K562 (cell line): Measurements from ENCODE around the gene ELOVL1. TPM values are rescaled to one million over a fixed set of nuclear protein-coding genes. Genes with fewer than 3 reads are reported as not detected.
A peak's percentile ranks its signal among the peaks of the same experiment; 100 is the strongest.

Source experiments
- C11orf30 ChIP-seq: fragments of 450-650 bp; IDR thresholded peaks from 2 replicates; pipeline ENCODE4 v1.6.1; 2016; ENCODE audit warnings: low read depth, mild to moderate bottlenecking
- CBX3 ChIP-seq, 2 experiments: IDR thresholded peaks; 1 replicate in 1 of 2; 2 replicates in 1 of 2; pipeline ENCODE4 v1.6.1; 2012; ENCODE audit warnings: inconsistent platforms in 2 of 2, low read length in 2 of 2, borderline replicate concordance in 1 of 2, control low read depth in 1 of 2
- ELF2 ChIP-seq: fragments of 250-450 bp; sonication (Bioruptor Pico); IDR thresholded peaks from 2 replicates; pipeline ENCODE4 v1.5.0; 2021; ENCODE audit warnings: mild to moderate bottlenecking
- FOXA1 ChIP-seq: fragments of 450-650 bp; IDR thresholded peaks from 2 replicates; pipeline ENCODE4 v1.6.1; 2016; ENCODE audit warnings: mild to moderate bottlenecking, borderline replicate concordance
- HDAC3 ChIP-seq: fragments of 450-650 bp; IDR thresholded peaks from 2 replicates; pipeline ENCODE4 v1.6.1; 2018; ENCODE audit warnings: borderline replicate concordance, mild to moderate bottlenecking, moderate library complexity; ENCODE audit not compliant: partially characterized antibody
- KAT7 ChIP-seq: sonication (generic); formaldehyde crosslinking; IDR thresholded peaks from 2 replicates; pipeline ENCODE4 v1.8.0; 2022; ENCODE audit warnings: missing genetic modification reagents, mild to moderate bottlenecking, borderline replicate concordance
- KLF10 ChIP-seq: fragments of 250-450 bp; sonication (Bioruptor Pico); IDR thresholded peaks from 2 replicates; pipeline ENCODE4 v1.6.1; 2021; ENCODE audit warnings: matching md5 sums
- KLF13 ChIP-seq: fragments of 450-650 bp; IDR thresholded peaks from 2 replicates; pipeline ENCODE4 v1.6.1; 2016; ENCODE audit warnings: missing genetic modification characterization, low read depth, mild to moderate bottlenecking, missing compliant biosample characterization, moderate library complexity, borderline replicate concordance
- MIER1 ChIP-seq: fragments of 450-650 bp; IDR thresholded peaks from 2 replicates; pipeline ENCODE4 v1.6.1; 2016; ENCODE audit warnings: antibody characterized with exemption, mild to moderate bottlenecking, low read depth
- PCBP1 ChIP-seq: fragments of 200-400 bp; formaldehyde crosslinking; IDR thresholded peaks from 2 replicates; pipeline ENCODE4 v1.6.1; 2018; ENCODE audit warnings: mild to moderate bottlenecking, low read depth, low read length; ENCODE audit not compliant: poor library complexity, severe bottlenecking
- ZKSCAN3 ChIP-seq: fragments of 250-450 bp; sonication (Bioruptor Pico); IDR thresholded peaks from 2 replicates; pipeline ENCODE4 v1.4.0; 2020
- ZNF224 ChIP-seq: sonication (generic); formaldehyde crosslinking; IDR thresholded peaks from 2 replicates; pipeline ENCODE4 v1.8.0; 2022; ENCODE audit warnings: mild to moderate bottlenecking, missing genetic modification reagents
- ZNF318 ChIP-seq, 2 experiments: fragments of 450-650 bp; IDR thresholded peaks; 2 replicates each; pipeline ENCODE4 v1.6.1; 2016; ENCODE audit warnings: mild to moderate bottlenecking in 2 of 2, borderline replicate concordance in 1 of 2, low read depth in 1 of 2, moderate library complexity in 1 of 2
- ZNF384 ChIP-seq: IDR thresholded peaks from 2 replicates; pipeline ENCODE4 v1.6.1; 2012; ENCODE audit warnings: low read depth, low read length, improper control_type of control experiment
- ZNF589 ChIP-seq: fragments of 200-800 bp; sonication (Bioruptor generic); IDR thresholded peaks from 2 replicates; pipeline ENCODE4 v1.6.1; 2016; ENCODE audit warnings: low read depth, missing genetic modification characterization, missing compliant biosample characterization
- polyA plus RNA-seq, 8 experiments: library from polyadenylated mRNA; depleted of rRNA in 4 of 8; stranded (reverse) in 5 of 8; unstranded in 3 of 8; fragments of >200 nt; fragmentation: Nextera tagmentation in 2 of 8; fragmentation: Illumina TruSeq in 1 of 8; extraction: Ambion mirVana in 2 of 8; extraction: Trizol in 1 of 8; gene quantifications; 2 replicates each; pipeline versions ENCODE4 v1.2.1 to v1.2.3, GENCODE V29; 2011 to 2014; ENCODE audit warnings: inconsistent platforms in 1 of 8, missing spikeins in 1 of 8
- total RNA-seq, 7 experiments: library from RNA; depleted of rRNA in 6 of 7; stranded (reverse); fragments of >200 nt in 6 of 7; fragmentation: Illumina TruSeq in 2 of 7; extraction: Trizol in 2 of 7; gene quantifications; 2 replicates each; pipeline versions ENCODE4 v1.2.1 to v1.2.3, GENCODE V29; 2011 to 2021; ENCODE audit warnings: low replicate concordance in 1 of 7
- TF ChIP-seq, protein P1 (sequence below), 2 experiments: fragments of 450-650 bp in 1 of 2; sonication (generic) in 1 of 2; formaldehyde crosslinking; conservative IDR thresholded peaks; 2 replicates each; pipeline versions ENCODE4 v1.4.0 to v1.8.1; 2020 to 2022; ENCODE audit warnings: mild to moderate bottlenecking in 1 of 2, missing genetic modification reagents in 1 of 2
- TF ChIP-seq, protein P2 (sequence below): sonication (generic); formaldehyde crosslinking; IDR thresholded peaks from 2 replicates; pipeline ENCODE4 v1.9.0; 2022; ENCODE audit warnings: mild to moderate bottlenecking, missing genetic modification reagents

Gene ELOVL1
- total and polyA plus RNA-seq, 9 of the 15 experiments (the other 6 are each of a cell fraction or from before 2014, with no cell fraction given): 51.0 to 157 (median 70.3) TPM

DNA sequence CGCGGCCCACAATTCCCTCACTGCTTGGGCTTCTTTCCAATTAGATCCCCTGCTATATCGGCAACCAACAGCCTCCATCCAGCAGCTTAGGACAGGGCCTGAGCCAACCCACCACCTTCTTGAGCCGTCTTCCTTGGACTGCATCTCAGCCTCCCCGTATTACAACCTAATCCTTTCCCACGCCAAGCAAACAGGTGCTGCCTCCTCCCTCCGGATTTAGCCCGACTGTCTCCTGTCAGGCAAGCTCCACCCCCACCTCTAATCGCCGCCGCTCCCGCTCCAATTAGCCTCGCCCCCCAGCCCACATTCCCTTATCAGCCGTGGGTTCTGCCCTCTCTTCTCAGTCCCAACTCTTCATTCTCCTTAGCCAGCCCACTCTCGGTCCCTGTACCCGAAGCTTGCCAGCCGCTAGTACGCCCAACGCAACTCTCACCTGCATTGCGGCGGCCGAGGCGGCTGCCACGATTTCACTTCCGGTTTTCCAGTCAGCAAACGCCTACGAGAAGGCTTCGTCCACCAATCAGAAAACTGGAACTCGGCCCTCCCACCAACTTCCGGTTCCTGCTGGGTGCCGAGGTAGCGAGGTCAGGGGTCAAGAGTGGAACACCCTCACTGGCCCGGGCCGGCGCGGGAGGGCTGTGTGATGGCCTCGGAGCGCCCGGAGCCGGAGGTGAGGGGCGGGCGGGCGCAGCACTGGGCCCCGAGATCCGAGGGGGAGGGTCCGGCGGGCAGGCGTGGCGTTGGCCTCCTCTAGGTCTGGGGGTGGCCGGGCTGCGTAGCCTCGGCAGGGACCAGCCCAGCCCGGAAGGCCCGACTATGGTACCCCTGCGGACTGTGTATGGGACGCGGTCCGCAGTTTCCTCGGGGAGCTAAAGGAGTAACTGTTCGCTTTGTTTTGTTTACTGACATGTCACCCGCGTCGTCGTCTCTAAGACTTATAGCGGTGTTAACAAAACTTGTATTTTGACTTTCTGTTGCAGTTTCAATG, 21.8 kb upstream of the ELOVL1 start, which contains the start of the genes MED8 and SZT2 (continued):
- TF ChIP-seq ZNF589 (CRISPR knock-in tag) (no peak), CBX3 (IDR thresholded peaks at IDR 0.05; ENCODE audit: borderline replicate concordance in 1 of 2, low read length in 2 of 2) (no peak), MIER1 (0 out of 2 replicates have a peak, but pooled peaks have one; percentile 22), KAT7 (CRISPR knock-in tag) (peak; percentile 25; the same call in 1 of the 2 replicates), ZNF384 (no peak), ELF2 (CRISPR knock-in tag) (peak; percentile 93), PCBP1 (no peak), ZKSCAN3 (CRISPR knock-in tag) (no peak), HDAC3 (no peak), KLF10 (CRISPR knock-in tag) (no peak), KLF13 (no peak), ZNF224 (CRISPR knock-in tag) (no peak), ZNF318 (IDR thresholded peaks at IDR 0.05; ENCODE audit: borderline replicate concordance in 1 of 2, low read depth in 1 of 2) (peak in 1 of 2 experiments; percentile 87; a peak in 1 of 4 replicates), C11orf30 (peak; percentile 96), FOXA1 (no peak)
- TF ChIP-seq, protein P1, sequence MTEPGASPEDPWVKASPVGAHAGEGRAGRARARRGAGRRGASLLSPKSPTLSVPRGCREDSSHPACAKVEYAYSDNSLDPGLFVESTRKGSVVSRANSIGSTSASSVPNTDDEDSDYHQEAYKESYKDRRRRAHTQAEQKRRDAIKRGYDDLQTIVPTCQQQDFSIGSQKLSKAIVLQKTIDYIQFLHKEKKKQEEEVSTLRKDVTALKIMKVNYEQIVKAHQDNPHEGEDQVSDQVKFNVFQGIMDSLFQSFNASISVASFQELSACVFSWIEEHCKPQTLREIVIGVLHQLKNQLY (CRISPR knock-in tag; conservative IDR thresholded peaks at IDR 0.05): no peak
- TF ChIP-seq, protein P2, sequence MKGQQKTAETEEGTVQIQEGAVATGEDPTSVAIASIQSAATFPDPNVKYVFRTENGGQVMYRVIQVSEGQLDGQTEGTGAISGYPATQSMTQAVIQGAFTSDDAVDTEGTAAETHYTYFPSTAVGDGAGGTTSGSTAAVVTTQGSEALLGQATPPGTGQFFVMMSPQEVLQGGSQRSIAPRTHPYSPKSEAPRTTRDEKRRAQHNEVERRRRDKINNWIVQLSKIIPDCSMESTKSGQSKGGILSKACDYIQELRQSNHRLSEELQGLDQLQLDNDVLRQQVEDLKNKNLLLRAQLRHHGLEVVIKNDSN (CRISPR knock-in tag): no peak
